Fibroblast of lung (primary cell): ENCODE results near the gene ABHD5. TPM values are rescaled to one million over a fixed set of nuclear protein-coding genes. Genes with fewer than 3 reads are reported as not detected.

Source experiments
- DNase-seq, 2 donors: peaks; one replicate each; pipeline versions ENCODE4 v3.0.0 to v3.0.0-alpha.2; 2010; ENCODE audit warnings: low read depth in 2 of 2
- H2AFZ ChIP-seq: 2 replicates; pipeline ENCODE4 v1.5.1; 2012; ENCODE audit warnings: low read length, control low read depth, inconsistent platforms
- H3K27ac ChIP-seq: 2 replicates; pipeline ENCODE4 v1.5.1; 2011; ENCODE audit warnings: low read length, control low read depth; ENCODE audit not compliant: insufficient read depth
- H3K27me3 ChIP-seq: 2 replicates; pipeline ENCODE4 v1.5.1; 2011; ENCODE audit warnings: mild to moderate bottlenecking, low read length; ENCODE audit not compliant: control insufficient read depth, insufficient read depth
- H3K36me3 ChIP-seq: 2 replicates; pipeline ENCODE4 v1.5.1; 2011; ENCODE audit warnings: low read length; ENCODE audit not compliant: control insufficient read depth, insufficient read depth
- H3K4me1 ChIP-seq: 2 replicates; pipeline ENCODE4 v1.5.1; 2011; ENCODE audit warnings: low read length; ENCODE audit not compliant: control insufficient read depth, insufficient read depth; ENCODE audit errors: extremely low read depth
- H3K4me2 ChIP-seq: 2 replicates; pipeline ENCODE4 v1.5.1; 2011; ENCODE audit warnings: low read length, control low read depth; ENCODE audit not compliant: insufficient read depth; ENCODE audit errors: extremely low read depth
- H3K4me3 ChIP-seq, 4 experiments: fragments of 200-600 bp in 1 of 4; sonication (generic) in 1 of 4; replicated peaks in 1 of 4; 2 replicates each; pipeline ENCODE4 v1.5.1; 2011 to 2016; ENCODE audit warnings: low read length in 4 of 4, low read depth in 3 of 4, mild to moderate bottlenecking in 3 of 4, control low read depth in 2 of 4, inconsistent platforms in 1 of 4, mixed read lengths in 1 of 4; ENCODE audit not compliant: insufficient read depth in 1 of 4; ENCODE audit errors: control extremely low read depth in 1 of 4
- H3K79me2 ChIP-seq: 2 replicates; pipeline ENCODE4 v1.5.1; 2012; ENCODE audit warnings: mild to moderate bottlenecking, low read length, inconsistent platforms; ENCODE audit not compliant: control insufficient read depth, insufficient read depth
- H3K9ac ChIP-seq: 2 replicates; pipeline ENCODE4 v1.5.1; 2011; ENCODE audit warnings: mild to moderate bottlenecking, low read length, control low read depth; ENCODE audit not compliant: insufficient read depth
- H3K9me3 ChIP-seq: 2 replicates; pipeline ENCODE4 v1.5.1; 2012; ENCODE audit warnings: low read depth, low read length; ENCODE audit not compliant: control insufficient read depth, insufficient read depth
- H4K20me1 ChIP-seq: 2 replicates; pipeline ENCODE4 v1.5.1; 2011; ENCODE audit warnings: low read length; ENCODE audit not compliant: control insufficient read depth, insufficient read depth; ENCODE audit errors: extremely low read depth
- CTCF ChIP-seq, 2 donors: IDR thresholded peaks in 1 of 2; conservative IDR thresholded peaks in 1 of 2; 1 replicate in 1 of 2; 2 replicates in 1 of 2; pipeline ENCODE4 v1.5.1; 2011 to 2012; ENCODE audit warnings: low read length in 2 of 2, control low read depth in 1 of 2, inconsistent platforms in 1 of 2, low read depth in 1 of 2, mild to moderate bottlenecking in 1 of 2
- EZH2 ChIP-seq: IDR thresholded peaks from 2 replicates; pipeline ENCODE4 v1.5.1; 2012; ENCODE audit warnings: low read length, control low read depth, mild to moderate bottlenecking; ENCODE audit errors: missing control alignments
- polyA plus RNA-seq, 2 donors: library from polyadenylated mRNA; depleted of rRNA in 1 of 2; stranded (reverse) in 1 of 2; unstranded in 1 of 2; fragments of >200 nt; gene quantifications; 2 replicates each; pipeline ENCODE4 v1.2.1, GENCODE V29; 2011 to 2012; ENCODE audit warnings: missing spikeins in 1 of 2
- total RNA-seq: library from RNA; depleted of rRNA; stranded (reverse); fragments of >200 nt; gene quantifications from 2 replicates; pipeline ENCODE4 v1.2.1, GENCODE V29; 2014

ABHD5 gene
- total and polyA plus RNA-seq, 2 donors (not counting 1 experiment from before 2014, with no cell fraction given), result 59.8 to 64.7 TPM

GRCh38 chr3:43769097-43769884 is 78.6 kb downstream of the ABHD5 start:
- H3K4me1 ChIP-seq, result peaks cover 36% of the 10 kb centered on the region

GRCh38 chr3:43769885-43770425 is 79.2 kb downstream of the ABHD5 start:
- Histone ChIP-seq H3K9ac (no peak overlapping the region), H3K4me2 (peak overlapping the region; percentile 17), H3K27ac (no peak overlapping the region), H4K20me1 (no peaks in the 10 kb centered on the region), H3K4me1 (peaks cover 29% of the 10 kb centered on the region), H3K27me3 (no peaks in the 10 kb centered on the region), H3K9me3 (no peaks in the 10 kb centered on the region), H3K36me3 (no peaks in the 10 kb centered on the region), H2AFZ (peak overlapping the region; percentile 74), H3K79me2 (no peaks in the 10 kb centered on the region), H3K4me3 (peak overlapping the region in 3 of 4 experiments; percentile 16 to 52 (median 46))
- TF ChIP-seq EZH2 (no peak), CTCF (conservative IDR thresholded peaks at IDR 0.05 in 1 of 2, IDR thresholded peaks at IDR 0.05 in 1 of 2; ENCODE audit: low read depth in 1 of 2, low read length in 2 of 2) (no peak)
- DNase-seq, result no peak

More at GRCh38 chr3:43769097-43769884, 78.6 kb downstream of the ABHD5 start:
- Histone ChIP-seq H3K27me3 (no peaks in the 10 kb centered on the region), H3K9me3 (no peaks in the 10 kb centered on the region), H4K20me1 (no peaks in the 10 kb centered on the region), H3K9ac (no peak overlapping the region), H2AFZ (peak overlapping the region; percentile 74), H3K27ac (peak overlapping the region; percentile 37), H3K4me2 (peak overlapping the region; percentile 48), H3K79me2 (no peaks in the 10 kb centered on the region), H3K36me3 (no peaks in the 10 kb centered on the region), H3K4me3 (peak overlapping the region in 3 of 4 experiments; percentile 16 to 52 (median 46))
- no peak for TF ChIP-seq EZH2
- TF ChIP-seq CTCF (conservative IDR thresholded peaks at IDR 0.05 in 1 of 2, IDR thresholded peaks at IDR 0.05 in 1 of 2; ENCODE audit: low read depth in 1 of 2, low read length in 2 of 2), result peak; percentile 75 to 94
- peak; percentile 94 to 95 for DNase-seq

GRCh38 chr3:43770426-43771103 is 79.8 kb downstream of the ABHD5 start:
- H3K4me3 ChIP-seq, result no peak overlapping the region
- H2AFZ ChIP-seq, result no peak overlapping the region
- H3K79me2 ChIP-seq, result no peaks in the 10 kb centered on the region
- peaks cover 26% of the 10 kb centered on the region for H3K4me1 ChIP-seq
- TF ChIP-seq CTCF (conservative IDR thresholded peaks at IDR 0.05 in 1 of 2, IDR thresholded peaks at IDR 0.05 in 1 of 2; ENCODE audit: low read depth in 1 of 2, low read length in 2 of 2) (no peak), EZH2 (no peak)
- H3K4me2 ChIP-seq, result no peak overlapping the region
- peak in 1 of 2 donors; percentile 52 for DNase-seq
- H3K9me3 ChIP-seq, result no peaks in the 10 kb centered on the region
- no peaks in the 10 kb centered on the region for H3K27me3 ChIP-seq
- no peak overlapping the region for H3K27ac ChIP-seq
- no peak overlapping the region for H3K9ac ChIP-seq
- H4K20me1 ChIP-seq, result no peaks in the 10 kb centered on the region
- H3K36me3 ChIP-seq, result no peaks in the 10 kb centered on the region
